Posterior cingulate gyrus (tissue), 11 donors: ENCODE measurements around the gene TCEAL3.
"Not testable (repeated sequence)": the region's sequence is repeated elsewhere in the genome, so short reads cannot be mapped to it uniquely, and the experiment has no call there.

Experiments
- DNase-seq, 10 donors: peaks; one replicate each; pipeline versions ENCODE4 v3.0.0 to v3.0.0-alpha.2; 2020 to 2021; ENCODE audit warnings: mixed read lengths in 3 of 10
- intact Hi-C: fragments of 100-400 bp; cut with DNase I; formaldehyde crosslinking; loops from one replicate; pipeline ENCODE4 v1.15.1; 2023

Gene TCEAL3

DNA sequence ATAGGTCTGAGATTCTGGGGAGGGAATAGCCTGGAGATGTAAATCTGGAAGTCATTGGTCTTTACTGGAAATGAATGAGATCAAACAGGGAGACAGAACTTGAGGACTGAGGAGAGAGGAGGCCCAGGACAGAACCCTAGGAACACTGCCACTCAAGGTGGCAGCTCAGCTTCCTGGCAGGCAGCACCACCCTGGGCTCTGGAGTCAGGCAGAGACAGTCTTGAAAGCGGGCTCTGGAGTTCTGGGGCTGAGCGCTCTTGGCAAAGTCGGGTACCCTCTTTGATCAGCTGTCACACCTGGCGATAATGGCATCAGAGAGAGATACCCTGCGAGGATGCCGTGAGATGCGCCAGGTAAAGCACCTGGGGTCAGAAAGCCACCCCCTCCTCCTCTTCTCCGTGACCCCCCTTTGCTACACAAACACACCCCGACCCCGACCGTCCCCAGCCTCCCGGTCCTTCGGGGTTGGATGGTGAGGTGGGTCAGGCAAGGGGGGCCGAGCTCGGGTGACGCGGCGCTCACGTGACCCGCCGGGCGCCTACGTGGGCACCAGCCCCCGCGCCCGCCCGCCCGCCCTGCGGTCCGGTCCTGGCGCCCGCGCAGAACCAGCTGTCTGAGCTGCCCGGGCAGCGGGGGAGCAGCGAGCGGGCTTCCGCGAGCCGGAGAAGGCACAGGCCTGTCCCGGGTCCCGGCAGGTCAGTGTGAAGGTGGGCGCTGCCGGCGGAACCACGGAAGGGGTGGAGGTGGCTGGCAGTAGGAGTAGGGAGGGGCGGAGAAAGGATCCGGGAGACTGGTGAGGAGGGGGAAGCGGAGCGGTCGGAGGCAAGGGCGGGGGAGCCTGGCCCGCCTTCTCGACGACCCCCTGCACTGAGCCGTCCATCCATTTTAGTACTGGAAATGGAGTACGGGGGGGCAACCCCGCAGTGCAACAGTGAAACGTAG lies at the start of gene TCEAL3:
Gene TCEAL3 (plus strand): TSS at position 600 of the 942 bp plus-strand sequence. CDS start 1,102 bp downstream, outside the sequence.
- peak; percentile 44 to 94 (median 64) for DNase-seq
- intact Hi-C loops, result no loop called here

DNA sequence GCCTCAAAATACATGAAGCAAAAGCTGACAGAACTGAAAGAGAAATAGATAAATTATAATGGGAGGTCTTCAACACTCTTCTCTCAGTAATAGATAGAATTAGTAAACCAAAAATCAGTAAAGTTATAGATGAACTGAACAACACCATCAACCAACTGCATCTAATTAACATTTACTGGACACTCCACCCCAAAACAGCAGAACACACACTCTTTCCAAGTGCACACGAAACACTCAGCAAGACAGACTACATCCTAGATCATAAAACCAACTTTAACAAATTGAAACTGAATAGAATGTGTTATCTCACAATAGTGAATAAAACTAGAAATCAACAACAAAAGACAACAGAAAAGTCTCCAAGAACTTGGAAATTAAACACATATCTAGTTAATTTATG lies 47.5 kb upstream of the TCEAL3 start:
- DNase-seq, result no peak
- intact Hi-C loops, result no loop called here

GRCh38 chrX:103562801-103563200 lies 45.0 kb upstream of the TCEAL3 start:
- intact Hi-C loops, result no loop called here
- DNase-seq, result no peak

DNA sequence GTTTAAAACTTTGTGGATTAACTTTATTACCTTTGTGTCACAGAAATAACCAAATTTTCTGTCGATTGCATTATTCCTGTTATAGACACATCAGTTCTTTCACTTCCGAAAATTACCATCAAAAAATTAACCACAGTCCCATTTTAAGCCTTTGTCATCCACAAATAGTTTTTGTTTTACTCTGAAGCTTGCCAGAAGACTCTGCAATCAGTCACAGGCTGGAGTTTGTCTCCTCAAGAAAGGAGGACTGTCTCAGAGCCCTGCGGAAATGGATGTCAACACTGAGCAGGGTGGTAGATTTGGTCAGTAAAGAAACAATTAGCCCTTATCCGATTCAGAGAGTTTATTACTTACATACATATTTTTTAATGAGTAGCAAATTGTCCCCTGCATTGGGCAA lies 42.6 kb upstream of the TCEAL3 start:
- intact Hi-C loops, result no loop called here
- no peak for DNase-seq

- intact Hi-C loops, result no loop called here
- no peak for DNase-seq
These were observed 42.0 kb upstream of the TCEAL3 start for GRCh38 chrX:103565752-103566151.

GRCh38 chrX:103571121-103571520 lies 36.6 kb upstream of the TCEAL3 start:
- DNase-seq, result no peak
- intact Hi-C loops, result no loop called here

DNA sequence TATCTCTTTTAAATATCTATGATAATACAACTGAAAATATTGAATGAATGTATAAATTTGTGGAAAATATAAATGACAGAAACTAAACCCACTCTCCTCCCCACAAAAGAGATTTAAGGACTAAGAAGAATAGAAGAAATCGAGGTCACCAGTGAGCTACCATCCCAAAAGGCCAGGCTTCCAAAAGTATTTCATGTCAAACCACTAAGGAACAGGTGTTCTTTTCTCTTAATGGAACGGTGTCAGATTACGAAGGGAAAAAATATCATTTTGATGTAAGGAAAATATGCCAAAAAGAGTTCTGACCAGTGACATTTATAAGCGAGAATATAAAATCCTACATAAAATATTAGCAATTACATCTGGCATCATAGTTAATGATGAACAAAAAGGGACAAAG lies 36.0 kb upstream of the TCEAL3 start:
- intact Hi-C loops, result no loop called here
- DNase-seq, result no peak

- peak in 1 of 10 donors; percentile 41 for DNase-seq
- intact Hi-C loops, result no loop called here
These were observed 34.6 kb upstream of the TCEAL3 start for GRCh38 chrX:103573202-103573601.

DNA sequence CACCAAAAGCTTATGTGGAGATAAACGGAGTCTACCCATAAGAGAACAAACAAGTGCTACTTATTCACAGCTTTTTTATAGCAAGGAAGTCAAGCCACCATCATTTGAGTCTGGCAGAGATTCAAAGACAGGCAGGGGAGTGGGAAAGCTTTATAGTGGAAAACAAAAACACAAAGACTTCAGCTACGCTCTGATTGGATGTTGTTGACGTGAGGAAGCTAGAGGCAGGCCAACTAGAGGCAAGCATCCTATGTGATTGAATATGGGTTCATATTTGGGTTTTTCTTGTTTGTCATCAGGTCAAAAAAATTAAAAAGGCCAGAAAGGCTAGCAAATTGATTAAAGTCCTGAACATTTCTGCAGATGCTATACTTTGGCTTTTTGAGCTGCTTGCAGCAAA lies 23.2 kb upstream of the TCEAL3 start:
- DNase-seq, result no peak
- intact Hi-C loops, result no loop called here

DNA sequence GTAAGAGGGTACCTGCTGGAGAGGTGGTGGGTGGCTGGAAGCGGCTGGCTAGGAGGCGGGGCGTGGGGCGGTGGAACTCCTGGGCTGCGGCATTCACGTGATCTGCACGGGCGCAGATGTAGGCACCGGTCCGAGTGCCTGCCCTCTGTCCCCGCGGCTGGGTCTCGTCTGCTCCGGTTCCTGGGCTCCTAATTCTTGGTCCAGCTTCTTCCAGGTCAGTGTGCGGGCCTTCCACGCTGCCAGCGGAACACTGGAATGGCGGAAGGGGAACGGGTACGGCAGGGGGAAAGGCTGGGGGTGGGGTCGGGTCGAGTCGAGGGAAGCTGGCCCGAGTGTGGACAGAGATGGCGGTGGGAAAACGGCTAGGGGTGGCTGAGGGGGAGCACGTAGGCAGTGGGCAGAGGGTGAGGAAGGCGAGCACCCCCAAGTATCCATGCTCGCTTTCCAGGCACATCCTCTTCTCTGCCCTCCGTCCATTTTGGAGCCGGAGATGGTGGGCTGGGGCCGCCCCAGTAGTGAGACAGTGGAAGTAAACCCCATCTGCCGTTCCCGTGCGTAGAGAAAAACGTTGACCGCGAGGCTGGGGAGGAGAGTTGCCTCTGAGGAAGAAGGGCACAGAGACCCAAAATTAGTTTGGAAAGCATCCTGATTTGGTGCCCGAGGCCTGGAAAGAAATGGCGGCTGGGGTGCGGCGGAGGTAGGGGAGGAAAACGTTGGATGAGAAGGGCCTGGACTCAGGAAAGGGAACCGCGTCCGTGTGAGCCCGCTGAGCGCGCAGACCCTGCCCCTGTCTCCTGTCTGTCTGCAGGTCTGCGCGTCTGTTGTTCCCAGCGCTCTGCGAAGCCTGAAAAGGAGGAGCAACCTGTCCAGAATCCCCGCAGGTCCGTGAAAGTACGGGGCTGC lies 22.1 kb upstream of the TCEAL3 start, which contains the start of gene TCEAL4:
Gene TCEAL4 (plus strand): TSS at position 105 of the 903 bp plus-strand sequence. CDS start 1,161 bp downstream, outside the sequence.
- intact Hi-C loops, result loop anchor here (2.0 kb wide), 1 partner anchor 43 kb away; the partner anchor contains the start of gene TCEAL1
- DNase-seq, result peak; percentile 52 to 94 (median 65)

GRCh38 chrX:103586314-103586646 lies 21.5 kb upstream of the TCEAL3 start:
- peak in 8 of 10 donors; percentile 5 to 85 (median 24) for DNase-seq
- intact Hi-C loops, result loop anchor here (2.0 kb wide), 1 partner anchor 43 kb away; the partner anchor contains the start of gene TCEAL1

GRCh38 chrX:103586659-103587058 lies 21.1 kb upstream of the TCEAL3 start:
- intact Hi-C loops, result loop anchor here (2.0 kb wide), 1 partner anchor 42 kb away; the partner anchor contains the start of gene TCEAL1
- DNase-seq, result no peak

- intact Hi-C loops, DNase-seq: not testable (repeated sequence)
These were observed 15.5 kb upstream of the TCEAL3 start for GRCh38 chrX:103592295-103592694.

- DNase-seq, intact Hi-C loops: not testable (repeated sequence)
These were observed 12.6 kb upstream of the TCEAL3 start for GRCh38 chrX:103595202-103595601.

DNA sequence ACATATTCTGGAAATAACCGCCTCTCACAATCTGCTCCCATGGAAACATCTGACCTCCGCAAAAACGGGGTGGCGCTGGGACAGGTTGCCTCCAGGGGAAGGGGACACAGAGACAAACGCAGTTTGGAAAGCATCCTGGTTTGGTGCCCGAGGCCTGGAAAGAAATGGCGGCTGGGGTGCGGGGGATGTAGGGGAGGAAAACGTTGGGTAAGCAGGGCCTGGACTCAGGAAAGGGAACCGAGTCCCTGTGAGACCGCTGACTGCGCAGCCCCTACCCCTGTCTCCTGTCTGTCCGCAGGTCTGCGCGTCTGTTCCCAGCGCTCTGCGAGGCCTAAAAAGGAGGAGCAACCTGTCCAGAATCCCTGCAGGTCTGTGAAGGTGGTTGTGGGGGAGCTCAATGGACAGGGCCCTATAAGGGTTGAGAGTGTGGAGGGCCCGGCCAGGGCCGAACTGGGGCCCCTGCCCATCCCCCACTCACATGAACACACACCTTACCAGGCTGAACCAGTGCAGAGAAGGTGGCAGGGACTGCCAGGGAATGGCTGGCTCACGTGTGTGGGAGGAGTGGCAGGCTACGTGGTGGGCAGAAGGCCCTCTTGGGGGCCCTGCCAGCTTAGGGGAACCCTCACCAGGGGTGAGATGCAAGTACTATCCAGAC lies 672 bp downstream of the TCEAL3 start:
- DNase-seq, result peak in 5 of 10 donors; percentile 15 to 79 (median 51)
- intact Hi-C loops, result no loop called here

GRCh38 chrX:103610282-103610681 lies 2.5 kb downstream of the TCEAL3 start:
- DNase-seq, result no peak
- intact Hi-C loops, result no loop called here

- intact Hi-C loops, result no loop called here
- DNase-seq, result no peak
These were observed 5.7 kb downstream of the TCEAL3 start for GRCh38 chrX:103613362-103613890.

DNA sequence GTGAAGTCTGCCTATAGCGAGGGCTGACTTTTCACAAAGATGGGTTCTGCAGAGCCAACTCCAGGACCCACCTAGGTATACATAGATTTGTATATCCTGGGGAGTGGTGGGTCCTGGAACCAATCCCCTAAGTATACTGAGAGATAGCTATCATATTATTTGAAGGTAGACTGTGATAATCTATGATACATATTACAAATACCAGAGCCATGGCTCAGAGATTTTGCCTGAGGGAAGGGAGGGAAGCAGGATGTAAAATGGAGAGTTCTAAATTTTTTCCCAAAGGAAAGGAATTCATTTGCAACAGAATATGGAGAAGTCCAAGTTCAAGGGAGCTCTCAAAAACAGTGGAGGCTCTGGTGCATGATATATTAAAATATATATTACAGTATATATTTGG lies 7.2 kb downstream of the TCEAL3 start:
- DNase-seq, result no peak
- intact Hi-C loops, result no loop called here

- intact Hi-C loops, result no loop called here
These were observed 8.1 kb downstream of the TCEAL3 start for GRCh38 chrX:103615781-103616371.

More at GRCh38 chrX:103615781-103616371, 8.1 kb downstream of the TCEAL3 start:
- DNase-seq, result no peak
